Stimulated activated CD4-positive, alpha-beta T cell treated with anti-CD3 and anti-CD28 coated beads, Interleukin-1b, Interleukin-23, amount 100 ng/mL, for 4 hours (primary cell): ENCODE data around the gene ADGRG3.

Experiments
- DNase-seq, 2 donors: peaks; one replicate each; pipeline ENCODE4 v3.0.0-alpha.2; 2020; ENCODE audit warnings: low read depth in 2 of 2

The ADGRG3 gene

DNA sequence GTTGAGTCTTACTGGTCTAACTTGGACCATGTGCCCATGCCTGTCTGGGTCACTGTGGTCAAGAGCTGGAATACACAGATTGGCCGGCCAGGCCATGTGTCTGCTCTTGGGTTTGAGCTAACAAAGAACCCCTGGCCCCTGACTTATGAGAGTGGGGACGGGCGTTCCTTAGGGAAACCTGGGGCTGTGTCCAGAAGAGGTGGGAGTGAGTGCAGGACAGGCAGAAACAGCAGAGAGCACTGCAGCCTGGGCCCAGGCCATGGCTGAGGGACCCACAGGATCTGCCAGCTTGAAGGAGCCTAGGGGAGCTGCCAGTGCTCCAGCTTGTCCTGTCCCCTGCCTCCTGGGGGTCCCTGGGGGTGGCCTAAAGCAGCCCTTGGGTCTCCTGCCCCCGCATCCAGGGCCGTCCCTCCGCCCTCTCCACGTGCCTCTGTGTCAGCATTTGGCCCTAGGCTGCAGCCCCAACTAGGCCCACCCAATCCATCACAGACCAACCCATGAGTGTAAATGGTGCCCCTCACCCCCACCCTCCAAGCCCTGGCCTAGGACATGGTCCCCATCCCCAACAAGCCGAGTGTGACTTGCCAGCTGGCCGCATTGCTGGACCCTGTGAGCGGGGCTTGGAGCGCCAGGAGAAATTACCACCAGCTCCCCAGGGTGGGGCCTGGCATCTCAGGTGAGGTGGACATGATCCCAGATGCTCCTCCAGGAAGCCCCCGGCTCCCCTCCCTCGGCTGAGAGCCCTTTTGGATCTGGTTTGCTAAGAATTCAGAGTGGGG is 14.0 kb downstream of the ADGRG3 start:
- no peak for DNase-seq

GRCh38 chr16:57682809-57683635 is 14.9 kb downstream of the ADGRG3 start:
- no peak for DNase-seq

DNA sequence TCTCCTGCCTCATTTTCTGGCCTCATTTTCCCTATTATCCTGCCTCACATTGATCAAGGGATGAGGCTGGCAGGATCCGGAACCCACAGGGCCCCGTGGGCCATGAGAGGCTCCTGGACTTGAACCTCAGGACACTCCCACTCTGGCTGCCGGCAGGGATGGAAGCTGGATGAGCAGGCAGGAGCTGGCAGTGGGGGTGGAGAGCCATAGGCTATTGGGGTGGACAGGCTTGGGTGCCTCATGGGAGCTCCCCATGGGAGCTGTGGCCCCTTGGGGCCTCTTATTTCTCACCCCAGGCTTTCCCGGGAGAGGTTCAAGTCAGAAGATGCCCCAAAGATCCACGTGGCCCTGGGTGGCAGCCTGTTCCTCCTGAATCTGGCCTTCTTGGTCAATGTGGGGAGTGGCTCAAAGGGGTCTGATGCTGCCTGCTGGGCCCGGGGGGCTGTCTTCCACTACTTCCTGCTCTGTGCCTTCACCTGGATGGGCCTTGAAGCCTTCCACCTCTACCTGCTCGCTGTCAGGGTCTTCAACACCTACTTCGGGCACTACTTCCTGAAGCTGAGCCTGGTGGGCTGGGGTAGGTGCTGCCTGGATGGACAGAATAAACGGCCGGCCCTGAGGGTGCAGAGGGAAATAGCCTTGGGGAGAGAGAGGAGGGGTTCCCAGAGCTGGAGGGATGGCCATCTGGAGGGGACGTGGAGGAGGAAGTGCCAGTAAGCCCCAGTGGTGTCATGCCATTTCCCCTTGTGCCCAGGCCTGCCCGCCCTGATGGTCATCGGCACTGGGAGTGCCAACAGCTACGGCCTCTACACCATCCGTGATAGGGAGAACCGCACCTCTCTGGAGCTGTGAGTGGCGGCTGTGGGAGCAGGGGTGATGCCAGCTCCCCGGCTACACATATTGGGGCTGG is 15.8 kb downstream of the ADGRG3 start:
- no peak for DNase-seq

- no peak for DNase-seq
These were observed 16.7 kb downstream of the ADGRG3 start for GRCh38 chr16:57684626-57685358.

DNA sequence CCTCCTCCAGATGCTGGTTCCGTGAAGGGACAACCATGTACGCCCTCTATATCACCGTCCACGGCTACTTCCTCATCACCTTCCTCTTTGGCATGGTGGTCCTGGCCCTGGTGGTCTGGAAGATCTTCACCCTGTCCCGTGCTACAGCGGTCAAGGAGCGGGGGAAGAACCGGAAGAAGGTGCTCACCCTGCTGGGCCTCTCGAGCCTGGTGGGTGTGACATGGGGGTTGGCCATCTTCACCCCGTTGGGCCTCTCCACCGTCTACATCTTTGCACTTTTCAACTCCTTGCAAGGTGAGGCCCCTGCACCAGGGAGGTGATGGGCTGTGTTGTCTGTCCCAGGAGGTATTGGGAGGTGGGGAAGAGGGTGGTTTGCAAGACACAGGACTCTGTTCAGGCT is 17.5 kb downstream of the ADGRG3 start:
- DNase-seq, result no peak

DNA sequence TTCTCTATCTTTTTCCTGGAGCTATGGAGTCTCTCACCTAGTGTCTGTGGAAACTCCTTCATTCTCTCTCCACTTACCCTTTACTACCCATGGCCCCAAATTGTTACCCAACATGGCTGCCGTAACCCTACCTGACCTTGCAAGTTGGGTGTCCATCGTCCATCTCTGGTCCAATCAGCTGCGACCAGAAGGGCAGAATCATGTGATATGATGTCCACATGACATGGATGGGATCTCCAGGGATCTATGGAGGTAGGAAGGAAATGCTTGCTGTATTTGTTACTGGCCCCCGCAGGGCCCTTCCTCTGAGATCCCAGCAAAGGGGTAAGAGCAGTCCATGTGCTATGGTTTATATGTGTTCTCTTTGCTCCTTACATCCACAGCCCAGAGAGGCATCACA is 18.5 kb downstream of the ADGRG3 start:
- no peak for DNase-seq

- no peak for DNase-seq
These were observed 19.3 kb downstream of the ADGRG3 start for GRCh38 chr16:57687363-57687929.

GRCh38 chr16:57688487-57688986 is 20.4 kb downstream of the ADGRG3 start:
- no peak for DNase-seq

- no peak for DNase-seq
These were observed 21.1 kb downstream of the ADGRG3 start for GRCh38 chr16:57688987-57689761.

- peak in 1 of 2 donors; percentile 3 for DNase-seq
These were observed 21.9 kb downstream of the ADGRG3 start for GRCh38 chr16:57689762-57690558.

- no peak for DNase-seq
These were observed 22.8 kb downstream of the ADGRG3 start for GRCh38 chr16:57690782-57691471.

- DNase-seq, result no peak
These were observed 24.5 kb downstream of the ADGRG3 start for GRCh38 chr16:57692636-57693035.

DNA sequence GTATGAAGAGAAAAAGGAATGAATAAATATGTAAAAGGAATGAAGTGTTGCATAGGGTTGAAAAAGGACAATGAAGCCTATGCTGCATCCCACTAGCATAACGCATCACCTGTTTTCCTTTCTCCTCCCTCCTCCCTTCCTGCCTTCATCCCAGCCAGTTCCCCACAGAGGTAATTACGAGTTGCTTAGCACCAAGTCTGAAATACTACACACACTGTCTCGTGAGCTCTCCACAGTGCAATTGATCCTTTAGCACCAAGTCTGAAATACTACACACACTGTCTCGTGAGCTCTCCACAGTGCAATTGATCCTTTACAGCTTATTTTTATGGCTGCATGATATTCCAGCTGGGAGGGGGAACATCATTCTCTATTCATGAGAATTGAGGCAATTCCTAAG is 25.4 kb downstream of the ADGRG3 start:
- DNase-seq, result no peak

GRCh38 chr16:57694231-57694724 is 26.2 kb downstream of the ADGRG3 start:
- DNase-seq, result no peak

- DNase-seq, result no peak
These were observed 26.9 kb downstream of the ADGRG3 start, which contains the start of gene DRC7 for GRCh38 chr16:57694725-57695679. Gene DRC7 (plus strand): TSS chr16:57694806. CDS start chr16:57697950, 3,144 bp downstream.

GRCh38 chr16:57695680-57696069 is 27.6 kb downstream of the ADGRG3 start:
- DNase-seq, result no peak

GRCh38 chr16:57696240-57696639 is 28.1 kb downstream of the ADGRG3 start:
- DNase-seq, result no peak
